Neural crest cell (in vitro differentiated cells): ENCODE data around the gene SCO1. TPM values are rescaled to one million over a fixed set of nuclear protein-coding genes. Genes with fewer than 3 reads are reported as not detected.

Experiments
- DNase-seq: peaks from one replicate; pipeline ENCODE4 v3.0.0; 2021; ENCODE audit warnings: low read depth, mixed read lengths, low spot score
- H3K27ac Mint-ChIP-seq: one replicate; pipeline ENCODE4 v1.8.0; 2021; ENCODE audit warnings: mild to moderate bottlenecking, mixed read lengths; ENCODE audit not compliant: unreplicated experiment
- H3K27me3 Mint-ChIP-seq: 2 replicates; pipeline ENCODE4 v1.8.0; 2021; ENCODE audit warnings: low read depth, mild to moderate bottlenecking, mixed read lengths
- H3K36me3 Mint-ChIP-seq: 2 replicates; pipeline ENCODE4 v1.8.0; 2021; ENCODE audit warnings: low read depth, mild to moderate bottlenecking, mixed read lengths
- H3K4me1 Mint-ChIP-seq: 2 replicates; pipeline ENCODE4 v1.8.0; 2021; ENCODE audit warnings: mixed read lengths
- H3K4me3 Mint-ChIP-seq: one replicate; pipeline ENCODE4 v1.8.0; 2021; ENCODE audit warnings: mild to moderate bottlenecking, mixed read lengths
- H3K9me3 Mint-ChIP-seq: 2 replicates; pipeline ENCODE4 v1.8.0; 2021; ENCODE audit warnings: mixed read lengths
- CTCF ChIP-seq: fragments of 200-600 bp; sonication (generic); conservative IDR thresholded peaks from 2 replicates; pipeline ENCODE4 v1.5.0; 2021; ENCODE audit warnings: antibody characterized with exemption, mild to moderate bottlenecking
- total RNA-seq: library from RNA; stranded (reverse); gene quantifications from 2 replicates; pipeline ENCODE4 v1.2.1, GENCODE V29; 2021

The SCO1 gene
- total RNA-seq, 1 donor from 2014 or later = 36.2 TPM

GRCh38 chr17:10664571-10664970 lies 32.8 kb downstream of the SCO1 start:
- H3K4me1 Mint-ChIP-seq = peaks cover 4% of the 10 kb centered on the region
- no peak overlapping the region for H3K4me3 Mint-ChIP-seq
- no peak overlapping the region for H3K27ac Mint-ChIP-seq
- H3K9me3 Mint-ChIP-seq = no peaks in the 10 kb centered on the region
- TF ChIP-seq CTCF = no peak
- H3K27me3 Mint-ChIP-seq = no peaks in the 10 kb centered on the region
- peaks cover 7% of the 10 kb centered on the region for H3K36me3 Mint-ChIP-seq
- DNase-seq = no peak

- H3K9me3 Mint-ChIP-seq = no peaks in the 10 kb centered on the region
- no peak for TF ChIP-seq CTCF
- H3K4me1 Mint-ChIP-seq = peaks cover 4% of the 10 kb centered on the region
- DNase-seq = no peak
- no peak overlapping the region for H3K27ac Mint-ChIP-seq
- no peak overlapping the region for H3K4me3 Mint-ChIP-seq
- H3K36me3 Mint-ChIP-seq = peaks cover 7% of the 10 kb centered on the region
- H3K27me3 Mint-ChIP-seq = no peaks in the 10 kb centered on the region
Measured at GRCh38 chr17:10663231-10663630, 34.1 kb downstream of the SCO1 start.

DNA sequence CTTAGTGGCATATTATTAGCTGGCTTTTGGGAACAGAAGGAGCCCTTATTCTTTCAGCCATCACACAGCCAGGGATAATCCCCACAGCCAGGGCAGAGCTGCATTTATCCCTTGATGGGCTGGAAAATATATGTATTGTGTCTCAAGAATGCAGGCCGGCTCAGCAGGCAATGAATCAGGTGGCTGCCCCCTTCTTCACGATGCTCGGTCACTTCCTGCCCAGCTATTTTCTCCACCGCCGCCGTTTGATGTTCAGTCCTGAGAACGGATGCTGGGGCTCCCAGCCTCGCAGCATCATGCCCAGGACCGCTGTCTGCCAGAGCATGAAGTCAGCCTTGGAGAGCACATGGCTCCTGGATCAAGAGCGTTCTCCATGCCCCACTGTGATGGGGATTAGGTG lies 35.9 kb downstream of the SCO1 start:
- no peak for DNase-seq
- Mint-ChIP-seq H3K27ac (no peak overlapping the region), H3K9me3 (no peaks in the 10 kb centered on the region), H3K36me3 (peaks cover 7% of the 10 kb centered on the region), H3K4me3 (no peak overlapping the region), H3K4me1 (peaks cover 4% of the 10 kb centered on the region), H3K27me3 (no peaks in the 10 kb centered on the region)
- no peak for TF ChIP-seq CTCF

DNA sequence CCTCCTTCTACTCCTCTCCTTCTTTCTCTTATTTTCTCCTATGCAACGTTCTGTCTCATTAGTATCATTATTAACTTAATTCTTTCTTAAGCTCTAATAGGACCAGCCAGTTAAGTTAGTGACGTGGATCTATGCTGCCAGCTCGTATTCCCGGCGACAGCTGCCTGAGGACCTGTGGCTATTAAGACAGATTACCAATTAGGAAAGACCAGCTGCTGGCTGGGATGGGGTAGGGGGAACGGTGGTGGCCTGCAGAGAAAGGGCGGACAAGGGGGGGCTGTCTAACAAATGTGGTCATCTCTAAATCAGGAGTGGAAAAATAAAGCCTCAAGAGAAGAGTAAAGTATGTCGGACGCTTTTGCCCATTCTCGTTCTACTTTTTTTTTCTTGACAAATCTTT lies 39.5 kb downstream of the SCO1 start:
- Mint-ChIP-seq H3K27ac (no peak overlapping the region), H3K4me1 (peaks cover 4% of the 10 kb centered on the region), H3K4me3 (no peak overlapping the region), H3K9me3 (no peaks in the 10 kb centered on the region), H3K36me3 (no peaks in the 10 kb centered on the region), H3K27me3 (no peaks in the 10 kb centered on the region)
- DNase-seq = no peak
- no peak for TF ChIP-seq CTCF

DNA sequence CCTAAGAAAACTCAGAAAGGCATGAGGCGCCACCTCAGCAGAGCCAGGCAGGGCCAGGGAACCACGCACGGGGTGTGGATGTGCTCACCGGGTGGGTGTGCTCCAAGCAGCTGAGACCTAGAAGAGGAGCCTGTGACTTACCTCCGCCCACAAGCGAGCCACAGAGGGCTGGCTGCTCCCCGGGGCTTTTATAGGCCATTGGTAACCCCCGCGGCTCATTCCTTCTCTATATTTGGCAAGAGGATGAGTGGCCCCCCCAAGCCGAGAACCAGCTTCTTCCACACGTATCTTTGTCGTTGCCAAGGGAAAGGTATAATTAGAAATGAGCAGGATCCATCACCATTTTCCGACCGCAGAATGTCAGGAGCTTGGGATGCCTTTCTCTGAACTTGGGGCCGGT lies 40.2 kb downstream of the SCO1 start, which contains the start of gene MYH3:
Gene MYH3, minus strand, starts transcription at position 162 of the 400 bp plus-strand sequence. CDS start 2,245 bp downstream, outside the sequence.
- Mint-ChIP-seq H3K27ac (no peak within 1 kb of the TSS), H3K4me3 (no peak within 1 kb of the TSS), H3K27me3 (no peaks in the 10 kb centered on the region), H3K36me3 (no peaks in the 10 kb centered on the region), H3K9me3 (no peaks in the 10 kb centered on the region), H3K4me1 (peaks cover 4% of the 10 kb centered on the region)
- TF ChIP-seq CTCF = no peak
- no peak for DNase-seq

DNA sequence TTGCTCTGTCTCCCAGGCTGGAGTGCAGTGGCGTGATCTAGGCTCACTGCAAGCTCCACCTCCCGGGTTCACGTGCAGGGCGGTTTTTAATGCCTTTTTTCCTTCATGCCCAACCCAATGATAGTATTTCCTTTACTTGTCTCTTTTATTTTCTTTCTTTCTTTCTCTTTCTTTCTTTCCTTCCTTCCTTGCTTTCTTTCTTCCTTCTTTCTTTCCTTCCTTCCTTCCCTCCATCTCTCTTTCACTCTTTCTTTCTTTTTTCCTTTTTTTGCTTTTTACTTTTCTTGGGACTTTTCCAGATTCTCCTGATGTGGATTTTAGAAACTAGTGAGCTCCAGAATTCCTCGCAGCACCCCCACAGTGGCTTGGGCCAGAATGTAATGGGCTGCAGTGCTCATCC lies 43.3 kb downstream of the SCO1 start:
- no peaks in the 10 kb centered on the region for H3K9me3 Mint-ChIP-seq
- TF ChIP-seq CTCF = no peak
- H3K27me3 Mint-ChIP-seq = no peaks in the 10 kb centered on the region
- H3K4me1 Mint-ChIP-seq = no peaks in the 10 kb centered on the region
- H3K36me3 Mint-ChIP-seq = no peaks in the 10 kb centered on the region
- no peak overlapping the region for H3K4me3 Mint-ChIP-seq
- H3K27ac Mint-ChIP-seq = no peak overlapping the region
- no peak for DNase-seq
